B cell (primary cell): Measurements from ENCODE around the gene TRPV6. TPM values are rescaled to one million over a fixed set of nuclear protein-coding genes. Genes with fewer than 3 reads are reported as not detected.

ENCODE experiments used
- ATAC-seq: fragments of 200-7000 bp; cut with Tn5 transposase; one replicate; pipeline ENCODE4 v1.10.0; 2021; ENCODE audit warnings: low read depth, mild to moderate bottlenecking, moderate number of reproducible peaks, moderate library complexity
- CTCF ChIA-PET: fragments of 350-600 bp; sonication (Branson Sonifier 250); formaldehyde crosslinking; loops from one replicate; lab custom pipeline; 2021; ENCODE audit warnings: antibody characterized with exemption, inconsistent platforms; lab: Charles Lee
- POLR2A ChIA-PET: fragments of 350-600 bp; sonication (Branson Sonifier 250); formaldehyde crosslinking; loops from one replicate; lab custom pipeline; 2021; ENCODE audit warnings: antibody characterized with exemption; lab: Charles Lee
- DNase-seq: peaks from one replicate; pipeline ENCODE4 v3.0.0; 2013
- H2AFZ ChIP-seq: 2 replicates; pipeline ENCODE4 v1.6.1; 2012; ENCODE audit warnings: mild to moderate bottlenecking, low read depth, low read length; ENCODE audit not compliant: insufficient read depth, poor library complexity, severe bottlenecking
- H3K27ac ChIP-seq, 2 donors: 1 replicate in 1 of 2; 2 replicates in 1 of 2; pipeline ENCODE4 v1.5.1; 2012 to 2013; ENCODE audit warnings: low read length in 2 of 2, mild to moderate bottlenecking in 2 of 2, moderate library complexity in 1 of 2
- H3K27me3 ChIP-seq, 4 experiments: fragments of 200-600 bp in 1 of 4; sonication (generic) in 1 of 4; replicated peaks in 1 of 4; 1 replicate in 2 of 4; 2 replicates in 2 of 4; pipeline versions ENCODE4 v1.6.1 to v1.7.0; 2013 to 2016; ENCODE audit warnings: low read length in 3 of 4, mild to moderate bottlenecking in 2 of 4, mixed read lengths in 1 of 4, moderate library complexity in 1 of 4; ENCODE audit not compliant: insufficient read depth in 4 of 4, control insufficient read depth in 3 of 4; ENCODE audit errors: control extremely low read depth in 1 of 4
- H3K36me3 ChIP-seq, 2 experiments: replicated peaks in 1 of 2; 1 replicate in 1 of 2; 2 replicates in 1 of 2; pipeline versions ENCODE4 v1.6.1 to v1.7.1; 2013; ENCODE audit warnings: low read length in 1 of 2; ENCODE audit not compliant: insufficient read depth in 2 of 2, control insufficient read depth in 1 of 2; ENCODE audit errors: control extremely low read depth in 1 of 2, extremely low read depth in 1 of 2
- H3K4me1 ChIP-seq, 2 donors: fragments of 200-600 bp in 1 of 2; sonication (generic) in 1 of 2; 1 replicate in 1 of 2; 2 replicates in 1 of 2; pipeline versions ENCODE4 v1.5.1 to v1.6.1; 2013 to 2017; ENCODE audit warnings: low read length in 2 of 2; ENCODE audit not compliant: control insufficient read depth in 2 of 2, insufficient read depth in 2 of 2
- H3K4me2 ChIP-seq: replicated peaks from 2 replicates; pipeline ENCODE3; 2012; ENCODE audit warnings: mild to moderate bottlenecking, low read depth, low read length; ENCODE audit not compliant: poor library complexity, severe bottlenecking
- H3K4me3 ChIP-seq, 5 experiments: fragments of 200-600 bp in 1 of 5; sonication (generic) in 1 of 5; 1 replicate in 3 of 5; 2 replicates in 2 of 5; pipeline versions ENCODE4 v1.5.1 to v1.7.0; 2011 to 2016; ENCODE audit warnings: low read length in 4 of 5, mild to moderate bottlenecking in 4 of 5, low read depth in 2 of 5, control low read depth in 1 of 5, moderate library complexity in 1 of 5; ENCODE audit not compliant: insufficient read depth in 1 of 5; ENCODE audit errors: control extremely low read depth in 1 of 5, extremely low read depth in 1 of 5
- H3K79me2 ChIP-seq: fragments of 200-600 bp; sonication (generic); one replicate; pipeline ENCODE4 v1.6.0; 2016; ENCODE audit warnings: low read length; ENCODE audit not compliant: control insufficient read depth, insufficient read depth
- H3K9ac ChIP-seq: fragments of 200-600 bp; sonication (generic); 2 replicates; pipeline ENCODE4 v1.6.1; 2017; ENCODE audit warnings: mild to moderate bottlenecking, low read length, moderate library complexity
- H3K9me3 ChIP-seq, 3 donors: one replicate each; pipeline versions ENCODE4 v1.6.1 to v1.7.1; 2013; ENCODE audit warnings: low read length in 2 of 3; ENCODE audit not compliant: control insufficient read depth in 2 of 3, insufficient read depth in 1 of 3; ENCODE audit errors: control extremely low read depth in 1 of 3
- H4K20me1 ChIP-seq: 2 replicates; pipeline ENCODE4 v1.6.0; 2012; ENCODE audit warnings: mild to moderate bottlenecking, low read length; ENCODE audit not compliant: insufficient read depth, control insufficient read depth, poor library complexity, severe bottlenecking
- H3K27ac Mint-ChIP-seq: one replicate; pipeline ENCODE4 v1.8.0; 2021; ENCODE audit warnings: mixed read lengths
- H3K27me3 Mint-ChIP-seq: one replicate; pipeline ENCODE4 v1.8.0; 2021; ENCODE audit warnings: mixed read lengths
- H3K4me1 Mint-ChIP-seq: one replicate; pipeline ENCODE4 v1.8.0; 2021; ENCODE audit warnings: mixed read lengths
- H3K4me3 Mint-ChIP-seq: one replicate; pipeline ENCODE4 v1.8.0; 2021; ENCODE audit warnings: mixed read lengths
- H3K9me3 Mint-ChIP-seq: one replicate; pipeline ENCODE4 v1.8.0; 2022; ENCODE audit warnings: mixed read lengths; ENCODE audit not compliant: insufficient read depth
- EZH2 ChIP-seq: IDR thresholded peaks from 2 replicates; pipeline ENCODE4 v1.6.1; 2012; ENCODE audit warnings: borderline replicate concordance, low read depth, mild to moderate bottlenecking, moderate library complexity, low read length; ENCODE audit not compliant: insufficient read depth, poor library complexity, severe bottlenecking
- WGBS: methylation state at CpG from one replicate; pipeline ENCODE4 v1.1.5; 2013; ENCODE audit warnings: missing lambda C conversion rate; ENCODE audit not compliant: insufficient coverage; 5-methylcytosine and 5-hydroxymethylcytosine counted together
- intact Hi-C: fragments of 100-400 bp; cut with micrococcal nuclease; formaldehyde crosslinking; loops from one replicate; pipeline ENCODE4 v1.10.0; 2022
- polyA plus RNA-seq: library from polyadenylated mRNA; depleted of rRNA; stranded (reverse); fragments of >200 nt; gene quantifications from 2 replicates; pipeline ENCODE4 v1.2.3, GENCODE V29; 2012
- total RNA-seq, 2 donors: library from RNA; stranded (reverse); fragments of 120-200 nt in 1 of 2; gene quantifications; 1 replicate in 1 of 2; 2 replicates in 1 of 2; pipeline versions ENCODE4 v1.2.3 to v1.2.4, GENCODE V29; 2013 to 2022
- TF ChIP-seq, protein P1 (sequence below): fragments of 200-600 bp; IDR thresholded peaks from one replicate; pipeline ENCODE4 v1.8.0; 2022; ENCODE audit warnings: antibody characterized with exemption, mild to moderate bottlenecking

Gene TRPV6
- total and polyA plus RNA-seq, 2 donors (not counting 1 experiment from before 2014, with no cell fraction given), result not detected

DNA sequence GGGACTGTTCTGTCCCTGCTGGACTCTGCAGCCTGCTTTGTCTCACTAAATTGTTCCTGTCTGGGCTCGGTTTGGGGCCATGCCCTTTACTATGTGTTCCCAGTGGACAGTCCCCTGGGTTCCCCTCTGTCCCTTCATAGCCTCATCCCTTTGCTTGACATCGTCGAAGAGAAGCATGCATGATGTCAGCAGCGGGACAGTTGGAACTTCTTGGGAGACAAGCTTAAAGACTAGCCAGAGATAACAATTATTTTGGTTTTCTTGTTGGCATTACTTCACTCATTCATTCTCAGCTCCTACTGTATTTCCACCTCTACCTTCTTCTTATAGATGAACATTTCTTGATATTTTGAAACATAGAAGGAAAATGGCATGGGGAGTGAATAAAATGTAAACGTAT is 27.9 kb downstream of the TRPV6 start:
- Histone ChIP-seq H3K4me1 (peaks cover 12 to 24% of the 10 kb centered on the region in 2 donors), H3K4me2 (no peak overlapping the region), H3K79me2 (no peaks in the 10 kb centered on the region), H3K36me3 (peaks cover 3 to 16% of the 10 kb centered on the region in 2 experiments), H2AFZ (no peak overlapping the region), H3K4me3 (no peak overlapping the region), H3K9me3 (no peaks in the 10 kb centered on the region), H3K27ac (no peak overlapping the region), H4K20me1 (peaks cover 5% of the 10 kb centered on the region), H3K9ac (no peak overlapping the region), H3K27me3 (no peaks in the 10 kb centered on the region)
- ChIA-PET CTCF (interaction anchor here (0.8 to 1.3 kb wide), 3 partner anchors 8 to 358 kb away, joined by 3 to 4 read pairs (median 3); no protein-coding TSS in a partner anchor), POLR2A (interaction anchor here (0.7 kb wide), 1 partner anchor 61 kb away, joined by 10 read pairs; no protein-coding TSS in a partner anchor)
- Mint-ChIP-seq H3K27me3 (no peaks in the 10 kb centered on the region), H3K4me1 (peaks cover 29% of the 10 kb centered on the region), H3K9me3 (no peaks in the 10 kb centered on the region), H3K4me3 (no peak overlapping the region), H3K27ac (no peak overlapping the region)
- ATAC-seq (no peak), DNase-seq (no peak)
- TF ChIP-seq EZH2, result no peak
- TF ChIP-seq, protein P1, sequence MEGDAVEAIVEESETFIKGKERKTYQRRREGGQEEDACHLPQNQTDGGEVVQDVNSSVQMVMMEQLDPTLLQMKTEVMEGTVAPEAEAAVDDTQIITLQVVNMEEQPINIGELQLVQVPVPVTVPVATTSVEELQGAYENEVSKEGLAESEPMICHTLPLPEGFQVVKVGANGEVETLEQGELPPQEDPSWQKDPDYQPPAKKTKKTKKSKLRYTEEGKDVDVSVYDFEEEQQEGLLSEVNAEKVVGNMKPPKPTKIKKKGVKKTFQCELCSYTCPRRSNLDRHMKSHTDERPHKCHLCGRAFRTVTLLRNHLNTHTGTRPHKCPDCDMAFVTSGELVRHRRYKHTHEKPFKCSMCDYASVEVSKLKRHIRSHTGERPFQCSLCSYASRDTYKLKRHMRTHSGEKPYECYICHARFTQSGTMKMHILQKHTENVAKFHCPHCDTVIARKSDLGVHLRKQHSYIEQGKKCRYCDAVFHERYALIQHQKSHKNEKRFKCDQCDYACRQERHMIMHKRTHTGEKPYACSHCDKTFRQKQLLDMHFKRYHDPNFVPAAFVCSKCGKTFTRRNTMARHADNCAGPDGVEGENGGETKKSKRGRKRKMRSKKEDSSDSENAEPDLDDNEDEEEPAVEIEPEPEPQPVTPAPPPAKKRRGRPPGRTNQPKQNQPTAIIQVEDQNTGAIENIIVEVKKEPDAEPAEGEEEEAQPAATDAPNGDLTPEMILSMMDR, result no peak
- 90% methylated on average over 4 of the region's 5 CpGs for WGBS
- intact Hi-C loops, result no loop called here

DNA sequence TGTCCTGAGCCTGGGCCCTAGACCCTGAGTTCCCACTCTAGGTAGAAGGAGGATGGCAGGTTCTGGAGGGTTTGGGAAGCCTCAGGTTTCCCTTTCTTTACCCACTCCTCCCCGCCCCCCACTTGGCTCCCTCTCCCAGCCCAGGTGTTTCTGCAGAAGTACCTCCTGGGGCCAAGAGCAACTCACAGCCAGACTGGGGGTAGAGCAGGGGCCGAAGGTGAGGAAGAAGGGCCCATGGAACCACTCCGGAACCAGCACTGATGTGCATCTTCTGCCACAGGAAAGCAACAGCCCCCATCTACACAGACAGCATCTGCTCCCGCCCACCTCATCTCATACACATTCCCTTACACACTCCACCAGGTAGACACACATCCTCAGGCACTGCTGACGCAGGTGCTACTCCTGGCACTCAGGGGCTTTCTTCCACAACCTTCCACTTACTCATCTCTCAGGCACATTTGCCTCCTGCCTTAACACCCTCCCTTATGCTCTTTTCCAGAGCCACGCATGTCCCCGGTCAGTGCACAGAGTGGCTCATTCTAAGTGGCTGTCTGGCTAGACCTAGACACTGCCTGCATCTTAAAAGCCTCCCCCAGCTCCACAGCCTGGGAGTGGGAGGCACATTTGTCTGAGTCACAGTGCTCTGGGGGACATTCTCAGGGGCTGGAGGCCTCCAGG is 28.8 kb downstream of the TRPV6 start:
- ChIA-PET POLR2A (interaction anchor here (2.1 to 3.1 kb wide), 4 partner anchors 23 to 73 kb away, joined by 5 to 56 read pairs (median 36); no protein-coding TSS in a partner anchor), CTCF (interaction anchor here (1.2 to 3.6 kb wide), 6 partner anchors 8 to 359 kb away, joined by 3 to 43 read pairs (median 16); no protein-coding TSS in a partner anchor)
- Mint-ChIP-seq H3K27me3 (no peaks in the 10 kb centered on the region), H3K9me3 (no peaks in the 10 kb centered on the region), H3K27ac (peak overlapping the region; percentile 62), H3K4me3 (peak overlapping the region; percentile 89), H3K4me1 (peaks cover 29% of the 10 kb centered on the region)
- Histone ChIP-seq H3K27me3 (no peaks in the 10 kb centered on the region), H3K79me2 (no peaks in the 10 kb centered on the region), H3K4me3 (no peak overlapping the region), H3K36me3 (peaks cover under 1 to 9% of the 10 kb centered on the region in 2 experiments), H3K9me3 (no peaks in the 10 kb centered on the region), H3K9ac (no peak overlapping the region), H3K4me2 (peak overlapping the region; percentile 81), H3K27ac (no peak overlapping the region), H2AFZ (no peak overlapping the region), H3K4me1 (peaks cover 12 to 24% of the 10 kb centered on the region in 2 donors), H4K20me1 (peaks cover 5% of the 10 kb centered on the region)
- 94% methylated on average over 5 of the region's 7 CpGs for WGBS
- no peak for DNase-seq
- intact Hi-C loops, result no loop called here
- ATAC-seq, result no peak
- TF ChIP-seq EZH2, result no peak
- TF ChIP-seq, protein P1, result no peak
